Activated effector memory CD4-positive, alpha-beta T cell treated with Interleukin-2 at 50 U/mL for 16 hours (primary cell): ENCODE data around the gene GTF3C5.
"Not testable (repeated sequence)": the region's sequence is repeated elsewhere in the genome, so short reads cannot be mapped to it uniquely, and the experiment has no call there.

Source experiments
- DNase-seq: peaks from one replicate; pipeline ENCODE4 v3.0.0-alpha.2; 2020

The GTF3C5 gene

GRCh38 chr9:133056533-133056932, 25.7 kb downstream of the GTF3C5 start:
- DNase-seq, result no peak

- DNase-seq, result no peak
Measured at GRCh38 chr9:133057006-133057405, 26.2 kb downstream of the GTF3C5 start.

DNA sequence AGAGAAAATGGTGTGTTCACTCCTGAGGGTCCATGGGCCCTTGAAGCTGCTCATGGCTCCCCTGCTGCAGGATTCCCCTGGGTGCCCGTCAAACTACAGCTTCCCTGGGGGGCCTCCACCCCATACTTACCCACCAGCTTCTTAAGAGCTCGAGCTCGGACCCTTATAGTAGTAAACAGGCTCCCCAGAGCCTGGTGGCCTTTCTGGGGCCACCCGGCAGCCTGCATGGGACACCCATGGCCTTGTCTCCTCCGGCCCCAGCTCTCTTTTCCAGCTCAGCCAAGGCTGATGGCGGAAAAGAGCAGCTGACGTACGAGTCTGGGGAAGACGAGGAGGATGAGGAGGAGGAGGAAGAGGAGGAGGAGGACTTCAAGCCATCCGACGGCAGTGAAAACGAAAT, 26.8 kb downstream of the GTF3C5 start:
- DNase-seq, result no peak

DNA sequence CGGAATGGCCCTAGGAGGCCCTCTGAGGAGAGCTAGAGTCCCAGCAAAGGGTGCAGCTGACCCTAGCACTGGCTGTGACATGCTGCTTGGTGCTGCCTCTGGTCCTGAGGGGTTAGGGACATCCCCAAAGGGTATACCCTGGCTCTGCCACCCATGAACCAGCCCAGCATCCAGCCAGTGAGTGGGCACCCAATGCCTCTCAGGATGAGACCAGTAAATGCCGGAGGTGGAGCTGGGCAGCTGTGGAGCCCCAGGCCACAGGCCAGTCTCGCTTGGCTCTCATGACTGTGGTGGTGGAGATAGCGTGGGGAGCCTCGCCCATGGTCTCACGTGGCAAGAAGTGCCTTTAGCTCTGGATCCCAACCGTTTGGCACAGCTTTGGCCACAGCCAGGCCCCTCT, 27.3 kb downstream of the GTF3C5 start:
- no peak for DNase-seq

GRCh38 chr9:133058550-133059320, 27.9 kb downstream of the GTF3C5 start:
- DNase-seq, result no peak

DNA sequence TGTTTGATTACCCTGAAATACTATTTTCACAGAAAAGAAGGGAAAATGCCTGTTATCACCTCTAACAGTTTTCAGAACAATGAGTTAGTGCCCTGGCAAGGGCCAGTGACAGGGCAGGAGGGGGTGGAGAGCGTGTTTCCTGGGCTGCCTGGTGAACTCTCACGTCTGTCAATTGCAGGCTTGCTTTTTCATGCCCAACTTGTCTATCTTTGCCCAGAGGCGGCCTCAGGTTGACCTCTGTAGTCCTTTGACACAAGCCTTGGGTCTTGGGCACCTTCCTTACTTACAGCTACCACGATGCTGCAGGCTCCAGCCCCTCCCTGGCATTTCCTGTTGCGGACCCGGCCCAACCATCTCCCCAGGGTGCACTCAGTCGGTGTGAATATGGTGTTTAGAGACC, 28.8 kb downstream of the GTF3C5 start:
- DNase-seq, result no peak

- DNase-seq, result no peak
Measured at GRCh38 chr9:133060417-133060841, 29.6 kb downstream of the GTF3C5 start.

- not testable (repeated sequence) for DNase-seq
Measured at GRCh38 chr9:133061019-133061763, 30.4 kb downstream of the GTF3C5 start.

GRCh38 chr9:133061764-133062145, 31.0 kb downstream of the GTF3C5 start, which contains the start of gene CEL:
Gene CEL, plus strand, starts transcription at chr9:133061981. Its CDS starts 22 bp downstream, at chr9:133062003.
- not testable (repeated sequence) for DNase-seq

- not testable (repeated sequence) for DNase-seq
Measured at GRCh38 chr9:133062569-133062968, 31.8 kb downstream of the GTF3C5 start.

DNA sequence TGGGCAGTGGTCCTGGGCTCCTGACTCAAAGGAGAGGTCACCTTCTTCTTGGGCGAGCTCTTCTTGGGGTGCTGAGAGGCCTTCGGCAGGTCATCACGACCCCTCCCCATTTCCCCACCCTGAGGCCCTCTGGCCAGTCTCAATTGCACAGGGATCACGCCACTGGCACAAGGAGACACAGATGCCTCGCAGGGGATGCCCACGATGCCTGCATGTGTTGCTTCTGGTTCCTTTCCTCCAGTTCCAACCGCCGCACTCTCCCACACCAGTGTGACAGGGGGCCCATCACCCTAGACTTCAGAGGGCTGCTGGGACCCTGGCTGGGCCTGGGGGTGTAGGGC, 32.3 kb downstream of the GTF3C5 start:
- DNase-seq, result no peak

GRCh38 chr9:133063500-133064231, 32.9 kb downstream of the GTF3C5 start:
- DNase-seq, result no peak

DNA sequence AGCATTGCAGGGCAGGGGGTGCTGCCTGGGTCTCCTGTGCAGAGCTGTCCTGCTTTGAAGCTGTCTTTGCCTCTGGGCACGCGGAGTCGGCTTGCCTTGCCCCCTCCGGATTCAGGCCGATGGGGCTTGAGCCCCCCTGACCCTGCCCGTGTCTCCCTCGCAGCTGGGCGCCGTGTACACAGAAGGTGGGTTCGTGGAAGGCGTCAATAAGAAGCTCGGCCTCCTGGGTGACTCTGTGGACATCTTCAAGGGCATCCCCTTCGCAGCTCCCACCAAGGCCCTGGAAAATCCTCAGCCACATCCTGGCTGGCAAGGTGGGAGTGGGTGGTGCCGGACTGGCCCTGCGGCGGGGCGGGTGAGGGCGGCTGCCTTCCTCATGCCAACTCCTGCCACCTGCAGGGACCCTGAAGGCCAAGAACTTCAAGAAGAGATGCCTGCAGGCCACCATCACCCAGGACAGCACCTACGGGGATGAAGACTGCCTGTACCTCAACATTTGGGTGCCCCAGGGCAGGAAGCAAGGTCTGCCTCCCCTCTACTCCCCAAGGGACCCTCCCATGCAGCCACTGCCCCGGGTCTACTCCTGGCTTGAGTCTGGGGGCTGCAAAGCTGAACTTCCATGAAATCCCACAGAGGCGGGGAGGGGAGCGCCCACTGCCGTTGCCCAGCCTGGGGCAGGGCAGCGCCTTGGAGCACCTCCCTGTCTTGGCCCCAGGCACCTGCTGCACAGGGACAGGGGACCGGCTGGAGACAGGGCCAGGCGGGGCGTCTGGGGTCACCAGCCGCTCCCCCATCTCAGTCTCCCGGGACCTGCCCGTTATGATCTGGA, 33.7 kb downstream of the GTF3C5 start:
- DNase-seq, result no peak

DNA sequence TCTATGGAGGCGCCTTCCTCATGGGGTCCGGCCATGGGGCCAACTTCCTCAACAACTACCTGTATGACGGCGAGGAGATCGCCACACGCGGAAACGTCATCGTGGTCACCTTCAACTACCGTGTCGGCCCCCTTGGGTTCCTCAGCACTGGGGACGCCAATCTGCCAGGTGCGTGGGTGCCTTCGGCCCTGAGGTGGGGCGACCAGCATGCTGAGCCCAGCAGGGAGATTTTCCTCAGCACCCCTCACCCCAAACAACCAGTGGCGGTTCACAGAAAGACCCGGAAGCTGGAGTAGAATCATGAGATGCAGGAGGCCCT, 34.2 kb downstream of the GTF3C5 start:
- no peak for DNase-seq

DNA sequence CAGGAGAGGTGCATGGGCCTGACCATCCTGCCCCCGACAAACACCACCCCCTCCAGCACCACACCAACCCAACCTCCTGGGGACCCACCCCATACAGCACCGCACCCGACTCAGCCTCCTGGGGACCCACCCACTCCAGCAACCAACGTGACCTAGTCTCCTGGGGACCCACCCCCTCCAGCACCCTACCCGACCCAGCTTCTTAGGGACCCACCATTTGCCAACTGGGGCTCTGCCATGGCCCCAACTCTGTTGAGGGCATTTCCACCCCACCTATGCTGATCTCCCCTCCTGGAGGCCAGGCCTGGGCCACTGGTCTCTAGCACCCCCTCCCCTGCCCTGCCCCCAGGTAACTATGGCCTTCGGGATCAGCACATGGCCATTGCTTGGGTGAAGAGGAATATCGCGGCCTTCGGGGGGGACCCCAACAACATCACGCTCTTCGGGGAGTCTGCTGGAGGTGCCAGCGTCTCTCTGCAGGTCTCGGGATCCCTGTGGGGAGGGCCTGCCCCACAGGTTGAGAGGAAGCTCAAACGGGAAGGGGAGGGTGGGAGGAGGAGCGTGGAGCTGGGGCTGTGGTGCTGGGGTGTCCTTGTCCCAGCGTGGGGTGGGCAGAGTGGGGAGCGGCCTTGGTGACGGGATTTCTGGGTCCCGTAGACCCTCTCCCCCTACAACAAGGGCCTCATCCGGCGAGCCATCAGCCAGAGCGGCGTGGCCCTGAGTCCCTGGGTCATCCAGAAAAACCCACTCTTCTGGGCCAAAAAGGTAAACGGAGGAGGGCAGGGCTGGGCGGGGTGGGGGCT, 35.6 kb downstream of the GTF3C5 start:
- DNase-seq, result no peak

DNA sequence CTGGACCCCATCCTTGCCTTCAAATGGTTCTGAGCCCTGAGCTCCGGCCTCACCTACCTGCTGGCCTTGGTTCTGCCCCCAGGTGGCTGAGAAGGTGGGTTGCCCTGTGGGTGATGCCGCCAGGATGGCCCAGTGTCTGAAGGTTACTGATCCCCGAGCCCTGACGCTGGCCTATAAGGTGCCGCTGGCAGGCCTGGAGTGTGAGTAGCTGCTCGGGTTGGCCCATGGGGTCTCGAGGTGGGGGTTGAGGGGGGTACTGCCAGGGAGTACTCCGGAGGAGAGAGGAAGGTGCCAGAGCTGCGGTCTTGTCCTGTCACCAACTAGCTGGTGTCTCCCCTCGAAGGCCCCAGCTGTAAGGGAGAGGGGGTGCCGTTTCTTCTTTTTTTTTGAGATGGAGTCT, 36.2 kb downstream of the GTF3C5 start:
- no peak for DNase-seq

GRCh38 chr9:133067813-133068212, 37.0 kb downstream of the GTF3C5 start:
- no peak for DNase-seq

GRCh38 chr9:133068431-133068830, 37.6 kb downstream of the GTF3C5 start:
- not testable (repeated sequence) for DNase-seq

DNA sequence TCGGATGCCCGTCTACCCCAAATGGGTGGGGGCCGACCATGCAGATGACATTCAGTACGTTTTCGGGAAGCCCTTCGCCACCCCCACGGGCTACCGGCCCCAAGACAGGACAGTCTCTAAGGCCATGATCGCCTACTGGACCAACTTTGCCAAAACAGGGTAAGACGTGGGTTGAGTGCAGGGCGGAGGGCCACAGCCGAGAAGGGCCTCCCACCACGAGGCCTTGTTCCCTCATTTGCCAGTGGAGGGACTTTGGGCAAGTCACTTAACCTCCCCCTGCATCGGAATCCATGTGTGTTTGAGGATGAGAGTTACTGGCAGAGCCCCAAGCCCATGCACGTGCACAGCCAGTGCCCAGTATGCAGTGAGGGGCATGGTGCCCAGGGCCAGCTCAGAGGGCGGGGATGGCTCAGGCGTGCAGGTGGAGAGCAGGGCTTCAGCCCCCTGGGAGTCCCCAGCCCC, 39.7 kb downstream of the GTF3C5 start:
- not testable (repeated sequence) for DNase-seq

DNA sequence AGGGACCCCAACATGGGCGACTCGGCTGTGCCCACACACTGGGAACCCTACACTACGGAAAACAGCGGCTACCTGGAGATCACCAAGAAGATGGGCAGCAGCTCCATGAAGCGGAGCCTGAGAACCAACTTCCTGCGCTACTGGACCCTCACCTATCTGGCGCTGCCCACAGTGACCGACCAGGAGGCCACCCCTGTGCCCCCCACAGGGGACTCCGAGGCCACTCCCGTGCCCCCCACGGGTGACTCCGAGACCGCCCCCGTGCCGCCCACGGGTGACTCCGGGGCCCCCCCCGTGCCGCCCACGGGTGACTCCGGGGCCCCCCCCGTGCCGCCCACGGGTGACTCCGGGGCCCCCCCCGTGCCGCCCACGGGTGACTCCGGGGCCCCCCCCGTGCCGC, 40.2 kb downstream of the GTF3C5 start:
- not testable (repeated sequence) for DNase-seq

- DNase-seq, result no peak
Measured at GRCh38 chr9:133071484-133072150, 40.8 kb downstream of the GTF3C5 start.
